IPS-11a (cell line): ENCODE data around the gene GPER1.

Source experiments
- H3K4me3 ChIP-seq: one replicate; pipeline ENCODE4 v1.5.1; 2013; ENCODE audit warnings: low read depth, low read length, control low read depth

GPER1 gene

DNA sequence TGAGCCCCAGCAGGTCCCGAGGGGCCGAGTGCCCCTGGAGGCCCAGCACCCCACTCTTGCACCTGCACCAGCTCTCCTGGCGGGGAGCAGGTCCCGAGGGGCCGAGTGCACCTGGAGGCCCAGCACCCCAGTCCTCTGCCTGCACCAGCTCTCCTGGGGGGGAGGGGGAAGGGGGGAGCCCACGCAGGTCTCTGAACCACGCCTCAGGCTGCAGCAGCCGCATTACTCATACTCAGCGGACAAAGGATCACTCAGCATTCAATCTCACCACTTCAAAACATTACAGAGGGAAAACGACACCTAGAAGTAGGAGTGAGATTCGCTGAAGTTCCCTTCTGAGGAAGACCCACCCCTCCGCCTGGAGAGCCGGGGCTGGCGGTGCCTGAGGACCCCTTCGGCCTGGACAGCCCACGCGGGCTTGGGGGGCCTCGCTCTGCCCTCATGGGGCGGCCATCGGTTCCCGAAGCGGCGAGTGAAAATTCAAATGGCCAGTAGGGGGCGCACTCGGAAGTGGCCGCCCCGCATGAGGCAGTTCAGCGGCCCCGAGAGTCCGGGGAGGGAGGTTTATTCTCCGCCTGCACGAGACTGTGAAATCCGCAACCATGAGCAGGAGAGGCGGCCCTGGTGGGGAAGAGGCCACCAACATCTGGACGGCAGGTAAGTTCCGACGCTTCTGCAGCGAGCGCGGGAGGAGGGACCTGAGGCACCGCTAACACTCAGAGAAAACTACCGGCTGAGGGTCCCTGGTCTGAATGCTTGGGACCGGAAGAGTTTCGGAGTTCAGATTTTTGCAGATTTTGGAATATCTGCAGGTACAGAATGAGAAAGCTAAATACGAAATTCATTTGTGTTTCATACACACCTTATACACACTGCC lies 1.1 kb upstream of the GPER1 start:
- H3K4me3 ChIP-seq = no peak overlapping the region

DNA sequence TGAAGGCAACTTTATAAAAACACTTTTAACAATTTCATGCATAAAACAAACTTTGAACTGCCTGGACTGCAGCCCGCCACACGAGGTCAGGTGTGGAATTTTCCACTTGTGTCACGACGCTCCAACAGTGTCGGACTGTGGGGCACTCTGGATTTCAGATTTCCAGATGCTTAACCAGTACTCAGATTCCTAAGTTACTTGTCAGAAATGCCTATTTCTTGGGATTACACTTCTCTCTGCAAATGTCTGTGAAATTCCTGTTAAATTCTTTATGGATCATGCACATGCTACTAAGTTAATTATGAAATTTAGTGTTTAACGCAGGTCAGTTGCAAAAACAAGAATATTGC lies 473 bp upstream of the GPER1 start:
- no peak overlapping the region for H3K4me3 ChIP-seq

DNA sequence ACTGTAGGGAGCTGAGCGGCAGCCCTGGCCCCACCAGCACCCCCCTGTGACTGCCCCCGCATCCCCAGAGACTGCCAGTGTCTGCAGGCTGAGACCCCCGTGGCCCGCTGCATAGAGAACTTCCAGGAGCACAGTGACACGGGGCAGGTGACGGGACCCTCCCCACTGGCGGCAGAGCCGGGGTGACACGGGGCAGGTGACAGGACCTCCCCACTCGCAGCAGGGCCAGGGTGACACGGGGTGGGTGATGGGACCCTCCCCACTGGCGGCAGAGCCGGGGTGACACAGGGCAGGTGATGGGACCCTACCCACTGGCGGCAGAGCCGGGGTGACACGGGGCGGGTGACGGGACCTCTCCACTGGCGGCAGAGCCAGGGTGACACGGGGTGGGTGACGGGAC lies 2.3 kb downstream of the GPER1 start:
- H3K4me3 ChIP-seq = no peak overlapping the region

DNA sequence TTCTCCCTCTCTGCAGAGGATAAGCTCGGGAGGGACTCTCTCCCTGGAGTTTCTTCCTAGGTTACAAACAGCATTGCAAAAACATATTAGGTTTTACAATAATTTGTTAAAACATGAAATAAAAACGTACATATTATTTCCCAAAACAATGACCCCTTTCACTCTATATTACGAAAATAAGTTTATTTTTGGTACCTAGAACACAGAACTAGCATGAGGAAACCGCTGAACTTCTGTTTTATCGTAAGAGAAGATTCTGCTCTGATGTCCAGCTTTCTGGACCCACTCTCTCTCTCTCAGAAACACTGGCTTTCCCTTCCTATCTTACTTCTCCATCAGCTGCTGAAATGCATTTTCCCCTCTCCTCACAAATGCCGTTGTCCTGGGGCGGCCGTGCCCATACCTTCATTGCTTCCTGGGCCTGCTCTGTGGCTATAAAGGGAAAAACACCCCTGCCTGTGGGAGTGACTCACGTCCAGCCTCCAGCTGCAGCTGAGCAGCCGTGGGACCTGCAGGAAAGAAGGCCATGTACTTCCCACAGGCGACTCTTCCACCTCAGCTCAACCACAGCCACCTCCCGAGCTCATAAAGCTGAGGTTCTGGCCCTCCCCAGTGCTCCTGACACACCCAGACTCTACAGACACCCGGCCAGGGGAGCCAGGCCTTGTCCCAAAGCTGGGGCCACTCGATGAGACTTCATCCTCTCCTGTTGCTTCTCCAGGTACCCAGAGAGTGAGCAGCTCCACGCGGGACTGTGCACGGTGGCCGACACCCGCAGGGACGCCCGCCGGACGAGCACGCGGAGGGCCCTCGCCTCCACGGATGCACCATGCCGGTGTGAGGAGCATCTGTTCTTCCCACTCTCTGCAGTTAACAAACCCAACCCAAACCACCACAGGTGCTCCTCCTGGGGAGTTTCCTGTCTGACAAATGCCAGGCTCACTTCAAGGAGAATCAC lies 3.1 kb downstream of the GPER1 start:
- H3K4me3 ChIP-seq = no peak overlapping the region

DNA sequence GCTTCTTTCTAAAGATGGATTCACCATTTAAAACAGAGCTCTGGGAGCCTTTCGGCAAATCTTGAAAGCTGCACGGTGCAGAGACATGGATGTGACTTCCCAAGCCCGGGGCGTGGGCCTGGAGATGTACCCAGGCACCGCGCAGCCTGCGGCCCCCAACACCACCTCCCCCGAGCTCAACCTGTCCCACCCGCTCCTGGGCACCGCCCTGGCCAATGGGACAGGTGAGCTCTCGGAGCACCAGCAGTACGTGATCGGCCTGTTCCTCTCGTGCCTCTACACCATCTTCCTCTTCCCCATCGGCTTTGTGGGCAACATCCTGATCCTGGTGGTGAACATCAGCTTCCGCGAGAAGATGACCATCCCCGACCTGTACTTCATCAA lies 3.7 kb downstream of the GPER1 start:
- H3K4me3 ChIP-seq = no peak overlapping the region

DNA sequence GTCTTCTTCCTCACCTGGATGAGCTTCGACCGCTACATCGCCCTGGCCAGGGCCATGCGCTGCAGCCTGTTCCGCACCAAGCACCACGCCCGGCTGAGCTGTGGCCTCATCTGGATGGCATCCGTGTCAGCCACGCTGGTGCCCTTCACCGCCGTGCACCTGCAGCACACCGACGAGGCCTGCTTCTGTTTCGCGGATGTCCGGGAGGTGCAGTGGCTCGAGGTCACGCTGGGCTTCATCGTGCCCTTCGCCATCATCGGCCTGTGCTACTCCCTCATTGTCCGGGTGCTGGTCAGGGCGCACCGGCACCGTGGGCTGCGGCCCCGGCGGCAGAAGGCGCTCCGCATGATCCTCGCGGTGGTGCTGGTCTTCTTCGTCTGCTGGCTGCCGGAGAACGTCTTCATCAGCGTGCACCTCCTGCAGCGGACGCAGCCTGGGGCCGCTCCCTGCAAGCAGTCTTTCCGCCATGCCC lies 4.3 kb downstream of the GPER1 start:
- no peak overlapping the region for H3K4me3 ChIP-seq

DNA sequence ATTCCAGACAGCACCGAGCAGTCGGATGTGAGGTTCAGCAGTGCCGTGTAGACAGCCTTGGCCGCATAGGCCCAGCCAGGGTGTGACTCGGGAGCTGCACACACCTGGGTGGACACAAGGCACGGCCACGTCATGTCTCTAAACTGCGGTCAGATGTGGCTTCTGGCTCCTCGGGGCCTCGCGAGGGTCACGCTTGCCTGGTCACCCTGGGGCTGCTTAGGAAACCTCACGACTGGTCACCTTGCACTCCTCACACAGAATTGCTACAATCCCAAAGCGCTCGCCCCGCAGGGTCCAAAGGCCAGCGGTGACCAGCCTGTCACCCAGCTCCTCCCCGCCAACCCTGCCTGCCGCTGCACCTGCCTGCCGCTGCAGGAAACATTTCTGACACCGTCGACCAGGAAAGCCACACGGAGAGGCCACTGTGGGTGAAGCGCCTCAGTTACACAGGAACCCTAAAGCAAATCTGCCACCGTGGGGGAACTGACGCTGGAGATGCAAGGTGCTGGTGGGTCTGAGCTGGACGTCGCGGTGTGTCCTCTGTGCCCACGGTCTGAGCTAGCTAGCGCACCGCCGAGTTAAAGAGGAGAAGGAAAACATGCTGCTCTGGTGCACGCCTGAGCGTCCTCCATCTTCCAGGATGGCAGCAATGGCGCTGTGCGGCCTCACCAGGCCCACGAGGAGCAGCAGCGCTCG lies 5.0 kb downstream of the GPER1 start:
- H3K4me3 ChIP-seq = no peak overlapping the region

DNA sequence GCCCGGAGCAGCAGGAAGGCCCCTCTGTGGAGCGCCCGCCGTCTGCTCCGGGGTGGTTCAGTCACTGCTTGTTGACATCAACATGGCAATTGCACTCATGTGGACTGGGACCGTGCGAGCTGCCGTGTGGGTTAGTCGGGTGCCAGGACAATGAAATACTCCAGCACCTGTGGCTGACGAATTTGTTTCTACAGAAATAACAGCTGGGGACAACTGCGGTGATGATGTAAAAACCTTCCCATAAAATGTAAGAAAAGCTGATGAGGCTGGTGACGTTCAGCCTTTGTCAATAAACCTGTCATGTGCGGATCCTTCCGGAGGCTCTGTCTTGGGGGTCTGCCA lies 5.6 kb downstream of the GPER1 start:
- H3K4me3 ChIP-seq = no peak overlapping the region

DNA sequence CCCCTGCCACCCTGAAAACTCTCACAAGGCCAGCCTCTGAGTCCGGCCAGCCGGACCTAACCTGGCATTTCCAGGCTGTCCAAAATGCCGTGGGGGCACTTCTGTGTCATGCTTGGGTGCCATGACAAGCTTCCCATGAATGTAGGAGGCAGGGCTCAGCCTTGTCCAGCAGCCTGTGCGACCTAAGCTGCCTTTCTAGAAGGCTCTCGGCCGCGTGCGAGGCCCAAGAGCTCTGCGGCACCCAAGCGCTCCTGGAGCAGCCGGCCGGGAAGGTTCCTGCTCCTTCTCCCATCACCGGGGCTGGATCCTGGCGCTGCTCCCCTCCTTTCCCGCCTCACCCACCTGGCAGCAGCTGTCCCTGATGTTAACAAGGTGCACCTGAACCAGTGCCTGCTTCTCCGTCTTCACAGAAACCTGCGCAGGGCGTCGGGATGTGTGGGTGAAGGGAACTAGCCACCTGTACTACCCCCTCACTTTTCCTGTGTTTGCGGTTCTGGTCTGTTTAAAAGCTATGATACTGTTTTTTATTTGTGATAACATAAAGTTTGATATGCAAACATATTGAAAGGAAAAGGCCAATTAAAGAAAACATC lies 6.1 kb downstream of the GPER1 start:
- no peak overlapping the region for H3K4me3 ChIP-seq

DNA sequence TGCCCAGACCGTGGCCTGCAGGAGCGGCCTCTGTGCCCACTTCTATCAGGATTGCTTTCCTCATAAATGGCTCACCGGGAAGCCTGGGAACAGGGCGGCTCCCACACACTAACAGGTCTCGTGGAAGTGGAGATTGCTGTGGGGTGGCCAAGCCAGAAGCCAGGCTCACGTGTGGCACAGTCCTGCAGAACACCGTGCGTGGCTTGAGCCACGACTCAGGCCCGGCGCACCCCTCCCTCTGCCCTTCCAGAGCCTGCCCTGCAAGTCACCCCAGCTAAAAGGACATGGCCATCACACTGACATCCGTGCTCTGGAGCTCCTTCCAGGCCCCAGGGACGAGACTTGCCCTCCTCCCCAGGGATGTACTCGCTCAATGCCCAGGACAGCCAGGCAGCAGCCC lies 7.0 kb downstream of the GPER1 start:
- no peak overlapping the region for H3K4me3 ChIP-seq

DNA sequence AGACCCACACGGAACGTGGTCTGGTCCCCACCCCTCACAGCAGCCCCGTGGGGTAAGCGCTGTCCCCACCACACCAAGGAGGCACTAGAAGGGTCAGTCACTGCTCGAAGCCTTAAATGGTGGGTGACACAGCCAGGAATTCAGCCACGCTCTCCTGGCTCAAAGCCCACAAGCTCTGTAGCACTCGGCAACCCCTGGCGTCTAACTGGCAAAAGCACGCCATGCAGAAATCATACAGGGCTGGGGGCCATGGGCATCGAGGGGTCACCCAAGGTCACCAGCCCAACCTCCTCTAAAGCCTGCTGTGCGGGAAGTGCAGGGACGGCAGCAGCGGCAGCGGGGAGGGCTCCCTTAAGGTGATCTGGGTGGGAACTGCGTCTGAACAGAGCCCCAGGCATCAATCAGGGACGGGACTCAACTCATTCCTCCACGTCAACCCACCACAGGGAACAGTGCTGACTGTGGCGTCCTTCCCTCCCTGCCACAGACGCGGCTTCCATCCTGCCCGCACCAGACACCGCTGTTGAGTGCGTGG lies 7.8 kb downstream of the GPER1 start:
- H3K4me3 ChIP-seq = no peak overlapping the region

DNA sequence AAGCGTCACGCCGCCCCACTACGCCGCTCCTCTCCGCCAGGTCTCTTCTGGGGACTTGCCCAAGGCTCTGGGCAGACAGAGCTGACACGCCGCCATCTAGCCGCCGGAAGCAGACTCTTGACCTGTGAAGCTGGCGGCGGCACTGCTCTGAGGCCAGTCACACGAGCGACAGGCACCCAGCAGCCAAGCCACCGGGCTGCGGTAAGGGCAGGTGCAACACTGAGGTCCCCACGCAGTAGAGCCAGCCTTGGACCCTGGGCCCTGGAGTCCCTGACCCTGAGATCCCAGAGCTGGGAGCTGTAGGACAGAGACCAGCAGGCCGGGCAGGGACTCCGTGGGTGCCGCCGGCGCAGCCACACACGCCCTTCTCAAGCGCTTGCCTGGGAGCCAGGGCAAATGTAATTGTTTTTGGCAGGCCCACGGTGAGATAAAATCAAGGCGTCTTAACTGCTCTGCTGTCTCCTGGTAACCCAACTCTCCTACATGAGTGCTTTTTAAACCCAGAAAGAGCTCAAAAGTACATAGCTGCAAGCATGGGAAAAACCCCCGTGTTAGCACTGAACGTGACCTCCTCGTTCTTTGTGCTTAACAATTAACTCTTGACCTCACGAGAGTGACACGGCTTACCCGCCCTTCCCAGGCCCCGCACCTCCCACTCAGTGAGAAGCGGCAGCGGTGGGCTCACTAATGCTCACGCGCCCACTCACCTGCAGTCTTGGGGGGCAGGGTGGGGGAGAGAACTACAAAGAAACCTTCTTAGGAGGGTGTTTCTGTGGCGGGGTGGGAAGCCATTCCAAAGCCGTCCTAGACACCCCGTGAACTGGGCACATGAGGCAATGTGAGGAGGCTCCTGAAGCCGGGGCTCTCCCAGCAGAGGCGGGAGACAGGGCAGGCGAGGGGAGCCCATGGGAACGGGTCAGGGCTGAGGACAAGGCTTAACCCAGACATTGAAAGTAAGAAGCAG lies 8.5 kb downstream of the GPER1 start:
- no peak overlapping the region for H3K4me3 ChIP-seq

DNA sequence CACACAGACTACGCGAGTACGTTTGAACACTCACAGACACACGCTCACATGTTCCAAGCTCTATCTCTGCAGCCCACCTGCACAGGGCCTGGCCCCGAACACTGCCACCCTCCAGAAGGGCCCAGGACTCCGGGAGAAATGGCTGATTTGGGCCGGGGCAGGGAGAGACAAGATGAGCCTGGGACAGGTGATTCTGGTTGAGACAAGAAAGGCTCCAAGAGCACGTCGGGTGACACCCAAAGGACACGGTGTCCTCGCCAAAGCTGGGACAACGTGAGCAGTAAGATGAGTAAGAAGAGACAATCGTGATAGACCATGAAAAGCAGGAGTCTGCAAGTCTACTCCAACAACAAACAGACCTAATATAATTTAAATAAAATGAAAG lies 9.2 kb downstream of the GPER1 start:
- no peak overlapping the region for H3K4me3 ChIP-seq

DNA sequence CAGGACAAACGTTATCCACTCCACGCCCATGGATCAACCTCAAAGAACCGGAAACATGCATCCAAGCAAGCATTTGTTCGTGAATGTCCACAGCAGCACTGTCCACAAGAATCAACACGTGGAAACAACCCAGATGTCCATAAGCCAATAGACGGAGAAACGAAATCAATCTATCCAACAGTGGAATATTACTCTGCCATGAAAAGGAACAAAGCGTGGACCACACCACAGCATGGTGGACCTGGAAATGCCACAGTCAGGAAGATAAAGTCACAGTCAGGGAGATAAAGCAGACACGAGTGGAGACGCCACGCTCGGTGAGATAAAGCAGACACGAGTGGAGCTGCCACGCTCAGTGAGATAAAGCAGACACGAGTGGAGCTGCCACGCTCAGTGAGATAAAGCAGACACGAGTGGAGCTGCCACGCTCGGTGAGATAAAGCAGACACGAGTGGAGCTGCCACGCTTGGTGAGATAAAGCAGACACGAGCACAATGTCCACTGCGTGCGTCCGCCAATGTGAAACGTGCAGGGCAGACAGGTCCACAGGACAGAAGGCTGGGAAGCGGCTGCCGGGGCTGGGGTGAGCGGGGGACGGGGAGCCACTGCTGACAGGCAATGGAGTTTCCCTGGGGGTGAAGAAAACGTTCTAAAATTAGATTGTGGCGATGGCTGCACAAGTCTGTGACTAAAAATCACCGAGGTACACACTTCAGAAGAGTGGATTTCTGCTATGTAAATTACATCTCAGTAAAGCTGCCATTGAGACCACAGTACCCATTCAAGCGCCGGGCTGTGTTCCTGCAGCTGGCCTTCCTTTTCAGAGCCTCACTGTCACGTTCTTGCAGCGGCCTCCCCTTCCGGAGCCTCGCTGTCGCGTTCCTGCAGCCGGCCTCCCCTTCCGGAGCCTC lies 10.6 kb downstream of the GPER1 start:
- H3K4me3 ChIP-seq = no peak overlapping the region

DNA sequence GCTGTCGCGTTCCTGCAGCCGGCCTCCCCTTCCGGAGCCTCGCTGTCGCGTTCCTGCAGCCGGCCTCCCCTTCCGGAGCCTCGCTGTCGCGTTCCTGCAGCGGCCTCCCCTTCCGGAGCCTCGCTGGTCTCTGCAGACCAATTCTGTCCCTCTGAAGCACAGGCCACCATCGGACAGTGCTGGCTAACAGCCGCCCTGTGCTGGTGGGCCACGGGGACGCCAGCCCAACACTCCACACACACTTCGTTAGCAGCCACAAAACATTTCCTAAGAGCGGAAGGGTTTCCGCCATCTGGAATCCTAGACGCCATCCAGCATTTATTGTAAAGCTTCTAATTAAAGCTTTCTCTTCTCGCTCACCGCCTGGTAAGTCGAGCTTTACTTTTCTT lies 11.2 kb downstream of the GPER1 start:
- H3K4me3 ChIP-seq = no peak overlapping the region

DNA sequence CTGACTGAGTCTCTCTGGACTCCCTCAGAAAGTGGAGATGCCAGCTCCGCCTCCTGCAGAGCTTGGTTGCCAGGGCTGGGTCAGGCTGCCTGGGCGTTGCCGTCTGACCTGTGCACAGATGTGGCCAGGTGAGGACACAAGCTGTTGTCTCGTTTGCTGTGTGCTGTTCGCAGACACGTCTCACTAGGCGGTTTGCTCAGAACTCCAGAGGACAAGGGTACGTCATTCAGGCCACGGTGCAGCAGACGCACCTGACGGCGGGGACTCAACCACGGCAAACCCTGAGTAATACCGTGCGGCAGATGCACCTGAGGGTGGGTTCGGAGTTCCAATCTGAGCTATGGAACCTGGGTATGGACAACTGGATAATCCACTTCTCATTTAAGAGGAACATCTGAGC lies 11.7 kb downstream of the GPER1 start:
- H3K4me3 ChIP-seq = no peak overlapping the region

DNA sequence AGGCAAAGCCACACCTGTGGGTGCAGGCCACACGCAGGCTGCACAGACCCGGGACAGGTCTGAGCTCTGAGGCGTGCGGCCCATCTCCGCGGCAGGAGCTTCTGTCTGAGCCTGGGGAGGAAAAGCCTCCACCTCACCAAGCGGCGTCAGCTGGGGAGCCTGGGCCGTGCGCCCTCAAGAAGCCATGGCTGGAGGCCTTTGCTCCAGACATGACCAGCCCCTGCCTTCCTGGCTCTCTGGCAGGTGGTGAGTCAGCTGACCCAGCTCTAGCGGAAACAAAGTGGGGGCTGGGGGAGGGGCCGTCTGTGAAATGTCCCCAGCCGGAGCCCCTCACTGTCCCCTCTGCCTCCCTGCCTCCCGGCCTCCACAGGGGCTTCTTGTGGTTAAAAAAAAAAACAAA lies 12.5 kb downstream of the GPER1 start:
- no peak overlapping the region for H3K4me3 ChIP-seq

DNA sequence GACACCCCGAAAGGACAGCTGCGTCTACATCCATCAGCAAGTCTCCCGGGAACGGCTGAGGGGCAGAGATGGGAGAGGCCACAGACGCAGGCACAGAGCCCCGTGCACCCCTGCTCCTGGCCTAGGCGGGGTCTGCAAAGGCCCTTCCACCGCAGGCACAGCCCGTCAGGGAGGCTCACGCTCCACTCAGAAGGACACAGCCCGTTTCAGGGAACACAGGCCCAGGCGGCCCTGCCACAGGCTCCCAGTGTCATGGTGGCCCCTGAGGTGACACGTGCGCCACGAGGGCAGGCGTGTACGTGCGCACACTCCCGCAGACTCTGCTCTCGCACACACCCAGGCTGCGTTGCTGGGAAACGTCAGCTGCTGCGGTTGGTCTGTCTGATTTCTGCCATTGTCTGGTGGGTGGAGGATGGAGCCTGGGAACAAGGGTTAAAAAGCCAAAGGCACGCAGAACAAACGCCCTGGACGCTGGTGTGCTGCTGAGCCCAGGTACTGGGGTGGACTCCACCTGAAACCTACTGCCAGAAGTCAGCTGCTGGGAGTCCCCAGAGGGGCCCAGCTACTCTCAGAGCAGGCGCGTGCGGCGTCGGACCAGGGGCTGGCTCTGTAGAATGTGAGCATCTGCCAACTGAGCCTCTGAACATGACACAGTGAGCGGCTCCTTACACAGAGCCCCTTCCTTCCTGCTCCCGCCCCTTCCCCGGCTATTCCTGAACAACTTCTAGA lies 13.1 kb downstream of the GPER1 start:
- H3K4me3 ChIP-seq = no peak overlapping the region
